ENCODE data around the gene PAK4.

Gene PAK4

GRCh38 chr19:39150235-39150634 is 24.6 kb downstream of the PAK4 start:
- no peak for DNase-seq

GRCh38 chr19:39150807-39151600 is 25.4 kb downstream of the PAK4 start:
- no peak for DNase-seq

DNA sequence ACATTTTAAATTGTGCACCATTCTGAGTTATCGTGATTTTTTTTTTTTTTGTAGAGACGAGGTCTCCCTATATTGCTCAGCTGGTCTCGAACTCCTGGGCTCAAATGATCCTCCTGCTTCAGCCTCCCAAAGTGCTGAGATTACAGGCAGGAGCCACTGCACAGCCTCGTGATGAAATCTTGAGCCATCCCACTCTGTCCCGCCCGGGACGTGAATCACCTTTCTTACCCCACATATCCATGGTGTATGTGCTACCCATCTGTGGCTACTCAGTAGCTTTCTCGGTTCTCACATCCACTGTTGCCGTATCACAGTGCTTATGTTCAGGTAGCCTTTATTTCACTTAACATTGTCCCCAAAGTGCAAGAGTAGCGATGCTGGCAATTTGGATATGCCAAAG is 26.5 kb downstream of the PAK4 start:
- no peak for DNase-seq

GRCh38 chr19:39154100-39154628 is 28.6 kb downstream of the PAK4 start:
- no peak for DNase-seq

- DNase-seq, result no peak
Observed at GRCh38 chr19:39154629-39155100, 29.1 kb downstream of the PAK4 start.

- no peak for DNase-seq
Observed at GRCh38 chr19:39155114-39155700, 29.6 kb downstream of the PAK4 start.

DNA sequence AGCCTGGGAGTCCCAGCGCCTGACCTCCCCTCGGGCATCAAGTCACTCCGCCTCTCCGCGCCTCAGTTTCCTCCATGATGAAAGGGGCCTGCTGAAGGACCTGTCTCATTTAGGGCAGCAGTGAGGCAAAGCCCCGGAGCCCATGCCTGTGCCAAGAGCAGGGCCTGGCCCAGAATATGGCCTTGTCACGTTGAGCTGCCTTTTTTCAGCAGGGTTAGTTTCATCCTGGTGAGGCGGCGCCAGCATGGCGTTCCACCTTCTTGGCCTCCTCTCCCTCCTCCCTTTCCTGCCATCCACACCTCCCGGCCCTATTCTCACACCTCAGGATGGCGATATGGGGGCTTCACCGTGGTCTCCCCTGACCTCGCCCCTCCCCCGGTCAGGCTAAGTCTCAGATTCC is 30.2 kb downstream of the PAK4 start:
- DNase-seq, result no peak

GRCh38 chr19:39156326-39157230 is 31.0 kb downstream of the PAK4 start:
- no peak for DNase-seq

DNA sequence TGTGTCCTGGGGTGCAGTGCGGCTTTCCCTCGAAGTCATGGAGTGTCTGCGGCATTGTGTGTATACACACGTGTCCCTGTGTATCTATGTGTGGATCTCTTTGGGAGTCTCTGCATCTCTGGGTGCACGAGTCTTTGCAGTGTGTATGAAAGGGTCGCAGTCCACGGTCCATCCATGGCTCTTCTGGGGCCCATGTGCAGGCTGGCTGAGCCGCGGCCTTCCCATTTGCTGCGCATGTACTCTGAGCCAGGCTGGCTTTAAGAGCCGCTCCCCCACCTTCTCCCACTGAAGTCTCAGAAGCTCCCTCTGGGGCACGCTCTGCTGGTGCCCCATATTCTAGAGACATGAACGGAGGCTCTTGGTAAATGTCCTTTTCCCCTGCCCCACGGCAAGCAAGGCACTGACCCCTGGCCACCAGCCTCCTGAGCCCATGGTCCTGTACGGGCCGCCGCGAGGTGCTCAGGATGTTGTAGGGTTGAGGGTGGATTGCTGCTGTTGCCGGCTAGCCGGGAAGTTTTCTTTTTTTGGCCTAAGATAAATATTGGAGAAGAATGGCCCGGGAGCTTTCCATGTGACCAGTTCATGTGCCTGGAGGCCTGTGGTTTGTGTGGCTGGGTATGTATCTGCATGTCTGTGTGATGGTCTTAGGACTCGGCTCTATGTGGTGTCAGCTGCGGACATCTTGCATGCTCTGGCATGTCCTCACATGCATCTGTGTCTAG is 31.9 kb downstream of the PAK4 start:
- DNase-seq, result no peak

GRCh38 chr19:39157997-39158389 is 32.4 kb downstream of the PAK4 start:
- DNase-seq, result no peak

DNA sequence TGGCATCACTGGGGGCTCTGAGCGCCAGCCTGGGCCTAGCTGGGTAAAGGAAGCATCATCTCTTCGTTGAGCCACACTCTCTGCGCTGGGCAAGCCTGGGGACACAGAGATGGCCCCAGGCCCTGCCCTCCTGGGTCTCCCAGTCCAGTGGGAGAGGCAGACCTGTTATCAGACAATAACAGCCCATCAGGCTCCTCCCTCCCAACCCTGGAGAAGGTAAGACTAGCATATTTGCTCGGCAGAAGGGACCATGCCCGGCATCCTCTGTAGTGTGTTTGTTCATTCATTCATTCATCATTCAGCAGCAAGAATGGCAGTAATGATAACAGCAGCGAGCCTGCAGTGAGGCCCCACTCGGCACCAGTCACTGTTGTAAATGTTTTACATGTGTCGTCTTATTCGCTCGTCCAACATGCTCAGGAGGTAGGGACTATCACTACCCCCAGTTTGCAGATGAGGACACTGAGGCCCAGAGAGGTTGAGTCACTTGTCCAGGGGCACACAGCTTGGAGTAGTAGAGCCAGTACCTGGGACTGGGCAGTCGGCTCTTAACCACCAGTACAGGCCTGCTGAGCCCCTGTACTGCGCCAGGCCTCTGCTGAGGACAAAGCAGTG is 33.2 kb downstream of the PAK4 start:
- DNase-seq, result no peak

GRCh38 chr19:39160523-39160861 is 34.9 kb downstream of the PAK4 start:
- no peak for DNase-seq

GRCh38 chr19:39160889-39161672 is 35.5 kb downstream of the PAK4 start:
- no peak for DNase-seq

- DNase-seq, result no peak
Observed at GRCh38 chr19:39162441-39163043, 37.0 kb downstream of the PAK4 start.

DNA sequence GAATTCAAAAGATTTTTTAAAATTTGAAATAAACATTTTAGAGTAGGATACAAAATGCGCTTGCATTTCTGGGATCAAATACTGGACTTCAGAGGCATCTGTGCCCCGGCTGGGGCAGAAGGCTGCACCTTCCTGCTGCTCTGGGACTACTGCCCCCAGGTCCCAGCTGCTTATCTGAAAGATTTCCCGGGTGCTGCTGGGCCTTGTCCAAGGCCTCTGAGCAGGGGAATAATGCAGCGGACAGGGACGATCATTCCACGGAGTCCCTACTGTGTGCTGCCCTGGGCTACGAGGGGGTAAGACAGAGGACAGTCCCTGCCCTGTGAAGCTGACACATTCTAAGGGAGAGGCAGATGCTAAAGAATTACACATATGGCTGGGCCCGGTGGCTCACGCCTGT is 38.0 kb downstream of the PAK4 start:
- DNase-seq, result no peak

- no peak for DNase-seq
Observed at GRCh38 chr19:39164289-39164688, 38.7 kb downstream of the PAK4 start.

- no peak for DNase-seq
Observed at GRCh38 chr19:39165857-39166256, 40.3 kb downstream of the PAK4 start.

- no peak for DNase-seq
Observed at GRCh38 chr19:39166571-39167391, 41.2 kb downstream of the PAK4 start.

GRCh38 chr19:39167461-39168257 is 42.1 kb downstream of the PAK4 start:
- DNase-seq, result no peak
